Mesothelial cell of epicardium (in vitro differentiated cells): ENCODE measurements around the gene TXNDC16. TPM values are rescaled to one million over a fixed set of nuclear protein-coding genes. Genes with fewer than 3 reads are reported as not detected.
A peak's percentile ranks its signal among the peaks of the same experiment; 100 is the strongest.

Source experiments
- DNase-seq, 2 experiments: peaks; one replicate each; pipeline ENCODE4 v3.0.0; 2021; ENCODE audit warnings: low spot score in 2 of 2; ENCODE audit not compliant: unreplicated experiment in 2 of 2
- H3K27ac Mint-ChIP-seq: 2 replicates; pipeline ENCODE4 v1.8.0; 2021; ENCODE audit warnings: mixed read lengths
- H3K27me3 Mint-ChIP-seq: 2 replicates; pipeline ENCODE4 v1.8.0; 2021; ENCODE audit warnings: low read depth, mixed read lengths
- H3K36me3 Mint-ChIP-seq: 2 replicates; pipeline ENCODE4 v1.8.0; 2021; ENCODE audit warnings: mixed read lengths
- H3K4me1 Mint-ChIP-seq: 2 replicates; pipeline ENCODE4 v1.8.0; 2021; ENCODE audit warnings: mixed read lengths
- H3K4me3 Mint-ChIP-seq: 2 replicates; pipeline ENCODE4 v1.8.0; 2021; ENCODE audit warnings: mild to moderate bottlenecking, moderate library complexity, mixed read lengths
- H3K9me3 Mint-ChIP-seq: 2 replicates; pipeline ENCODE4 v1.8.0; 2021; ENCODE audit warnings: mixed read lengths
- total RNA-seq: library from RNA; stranded (reverse); gene quantifications from 3 replicates; pipeline ENCODE4 v1.2.1, GENCODE V29; 2021
- TF ChIP-seq, protein P1 (sequence below): fragments of 200-600 bp; sonication (generic); IDR thresholded peaks from one replicate; pipeline ENCODE4 v1.5.0; 2021; ENCODE audit warnings: antibody characterized with exemption; ENCODE audit not compliant: unreplicated experiment

Gene TXNDC16, protein sequence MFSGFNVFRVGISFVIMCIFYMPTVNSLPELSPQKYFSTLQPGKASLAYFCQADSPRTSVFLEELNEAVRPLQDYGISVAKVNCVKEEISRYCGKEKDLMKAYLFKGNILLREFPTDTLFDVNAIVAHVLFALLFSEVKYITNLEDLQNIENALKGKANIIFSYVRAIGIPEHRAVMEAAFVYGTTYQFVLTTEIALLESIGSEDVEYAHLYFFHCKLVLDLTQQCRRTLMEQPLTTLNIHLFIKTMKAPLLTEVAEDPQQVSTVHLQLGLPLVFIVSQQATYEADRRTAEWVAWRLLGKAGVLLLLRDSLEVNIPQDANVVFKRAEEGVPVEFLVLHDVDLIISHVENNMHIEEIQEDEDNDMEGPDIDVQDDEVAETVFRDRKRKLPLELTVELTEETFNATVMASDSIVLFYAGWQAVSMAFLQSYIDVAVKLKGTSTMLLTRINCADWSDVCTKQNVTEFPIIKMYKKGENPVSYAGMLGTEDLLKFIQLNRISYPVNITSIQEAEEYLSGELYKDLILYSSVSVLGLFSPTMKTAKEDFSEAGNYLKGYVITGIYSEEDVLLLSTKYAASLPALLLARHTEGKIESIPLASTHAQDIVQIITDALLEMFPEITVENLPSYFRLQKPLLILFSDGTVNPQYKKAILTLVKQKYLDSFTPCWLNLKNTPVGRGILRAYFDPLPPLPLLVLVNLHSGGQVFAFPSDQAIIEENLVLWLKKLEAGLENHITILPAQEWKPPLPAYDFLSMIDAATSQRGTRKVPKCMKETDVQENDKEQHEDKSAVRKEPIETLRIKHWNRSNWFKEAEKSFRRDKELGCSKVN
- 11.5 to 12.7 TPM (median 12.6 TPM) in 3 replicates for total RNA-seq

DNA sequence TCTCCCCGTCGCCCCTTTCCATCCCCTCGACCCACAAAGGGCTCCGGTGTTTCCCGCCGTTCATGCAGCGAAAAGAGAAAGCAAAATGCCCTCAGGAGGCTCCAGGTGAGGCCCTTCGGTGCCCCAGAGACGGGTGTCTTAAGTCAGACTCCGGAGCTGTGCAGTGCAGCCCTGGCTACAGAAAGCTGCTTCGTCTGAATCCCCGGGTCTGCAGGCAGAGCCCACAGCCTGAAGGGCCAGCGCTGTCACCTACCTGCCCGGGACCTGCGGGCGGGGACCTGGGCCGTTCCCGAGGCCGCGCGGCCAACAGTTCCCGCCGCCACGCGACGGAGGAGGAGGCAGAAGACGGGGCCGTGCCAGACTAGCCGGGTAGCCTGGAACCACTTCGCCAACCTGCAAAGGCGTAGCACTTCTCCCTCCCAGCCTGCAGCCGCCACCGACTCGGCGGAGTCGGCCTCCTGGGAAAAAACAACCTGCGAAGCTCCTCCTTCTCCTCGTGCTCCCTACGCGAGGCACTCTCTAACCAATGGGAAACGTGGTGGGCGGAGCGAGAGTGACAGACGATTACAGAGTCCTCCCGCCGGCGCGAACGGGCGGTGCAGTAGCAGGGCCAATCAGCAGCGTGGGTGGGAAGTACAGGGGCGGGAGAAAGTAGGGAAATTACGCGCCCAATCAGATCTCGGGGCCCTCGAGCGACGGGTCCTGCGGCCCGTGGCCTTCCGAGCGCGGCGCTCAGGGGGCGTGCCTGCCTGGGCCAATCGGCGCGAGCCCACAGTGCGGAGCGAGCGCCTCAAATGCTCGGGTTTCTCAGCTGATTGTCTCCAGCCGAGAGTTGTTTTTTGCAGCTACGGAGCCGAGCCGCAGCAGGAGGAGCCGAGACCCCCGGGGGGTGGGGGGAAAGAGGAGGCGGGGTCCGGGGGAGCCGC is at the start of gene TXNDC16, which contains the start of gene GPR137C:
Gene TXNDC16, minus strand, starts transcription at position 443 of the 926 bp plus-strand sequence. CDS start 8,948 bp downstream, outside the sequence.
Gene GPR137C, plus strand, starts transcription at position 774 of the 926 bp plus-strand sequence. CDS start 312 bp downstream, outside the sequence.
- H3K36me3 Mint-ChIP-seq: no peaks in the 10 kb centered on the region
- no peaks in the 10 kb centered on the region for H3K27me3 Mint-ChIP-seq
- DNase-seq: peak; percentile 98 to 99
- TF ChIP-seq, protein P1, sequence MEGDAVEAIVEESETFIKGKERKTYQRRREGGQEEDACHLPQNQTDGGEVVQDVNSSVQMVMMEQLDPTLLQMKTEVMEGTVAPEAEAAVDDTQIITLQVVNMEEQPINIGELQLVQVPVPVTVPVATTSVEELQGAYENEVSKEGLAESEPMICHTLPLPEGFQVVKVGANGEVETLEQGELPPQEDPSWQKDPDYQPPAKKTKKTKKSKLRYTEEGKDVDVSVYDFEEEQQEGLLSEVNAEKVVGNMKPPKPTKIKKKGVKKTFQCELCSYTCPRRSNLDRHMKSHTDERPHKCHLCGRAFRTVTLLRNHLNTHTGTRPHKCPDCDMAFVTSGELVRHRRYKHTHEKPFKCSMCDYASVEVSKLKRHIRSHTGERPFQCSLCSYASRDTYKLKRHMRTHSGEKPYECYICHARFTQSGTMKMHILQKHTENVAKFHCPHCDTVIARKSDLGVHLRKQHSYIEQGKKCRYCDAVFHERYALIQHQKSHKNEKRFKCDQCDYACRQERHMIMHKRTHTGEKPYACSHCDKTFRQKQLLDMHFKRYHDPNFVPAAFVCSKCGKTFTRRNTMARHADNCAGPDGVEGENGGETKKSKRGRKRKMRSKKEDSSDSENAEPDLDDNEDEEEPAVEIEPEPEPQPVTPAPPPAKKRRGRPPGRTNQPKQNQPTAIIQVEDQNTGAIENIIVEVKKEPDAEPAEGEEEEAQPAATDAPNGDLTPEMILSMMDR: no peak
- H3K9me3 Mint-ChIP-seq: no peaks in the 10 kb centered on the region
- H3K4me3 Mint-ChIP-seq: peak within 1 kb of the TSS; percentile 90
- peak within 1 kb of the TSS; percentile 95 for H3K27ac Mint-ChIP-seq
- H3K4me1 Mint-ChIP-seq: peaks cover 20% of the 10 kb centered on the region

DNA sequence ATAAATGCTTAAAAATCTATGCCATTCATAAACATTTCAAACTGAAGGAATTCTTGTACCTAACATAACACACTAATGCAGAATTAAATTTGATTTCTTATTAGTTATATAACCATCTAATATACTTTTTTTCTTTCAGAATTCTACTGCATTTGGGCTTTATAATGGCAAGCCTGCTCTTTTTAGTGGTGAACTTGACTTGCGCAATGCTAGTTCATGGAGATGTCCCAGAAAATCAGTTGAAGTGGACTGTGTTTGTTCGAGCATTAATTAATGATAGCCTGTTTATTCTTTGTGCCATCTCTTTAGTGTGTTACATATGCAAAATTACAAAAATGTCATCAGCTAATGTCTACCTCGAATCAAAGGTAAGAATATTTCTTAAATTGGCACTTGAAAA is 47.7 kb upstream of the TXNDC16 start:
- no peaks in the 10 kb centered on the region for H3K4me1 Mint-ChIP-seq
- no peak overlapping the region for H3K4me3 Mint-ChIP-seq
- peaks cover 17% of the 10 kb centered on the region for H3K36me3 Mint-ChIP-seq
- no peaks in the 10 kb centered on the region for H3K27me3 Mint-ChIP-seq
- peaks cover 32% of the 10 kb centered on the region for H3K9me3 Mint-ChIP-seq
- no peak overlapping the region for H3K27ac Mint-ChIP-seq
- no peak for DNase-seq
- TF ChIP-seq, protein P1: no peak

DNA sequence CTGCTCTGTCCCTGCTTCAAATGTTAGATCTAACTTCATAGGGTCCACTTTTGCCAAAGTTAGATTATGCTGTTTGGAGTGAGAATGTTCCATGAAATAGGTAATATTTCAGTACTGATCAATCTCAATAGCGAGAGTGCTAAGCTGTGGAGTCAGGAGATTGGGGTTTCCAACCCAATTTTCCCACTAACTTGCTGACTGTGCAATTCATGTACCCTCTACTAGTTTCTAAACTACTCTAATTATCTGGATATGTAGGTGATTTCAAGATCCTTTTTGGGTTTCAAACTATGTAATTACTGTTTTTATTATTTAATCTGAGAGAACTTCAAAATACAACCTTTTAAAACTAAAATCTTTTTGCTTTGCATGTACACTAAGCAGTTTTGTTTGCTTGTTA is 46.3 kb upstream of the TXNDC16 start:
- TF ChIP-seq, protein P1: no peak
- DNase-seq: no peak
- H3K27ac Mint-ChIP-seq: no peak overlapping the region
- no peaks in the 10 kb centered on the region for H3K27me3 Mint-ChIP-seq
- H3K36me3 Mint-ChIP-seq: peaks cover 10% of the 10 kb centered on the region
- no peak overlapping the region for H3K4me3 Mint-ChIP-seq
- H3K4me1 Mint-ChIP-seq: no peaks in the 10 kb centered on the region
- peaks cover 36% of the 10 kb centered on the region for H3K9me3 Mint-ChIP-seq

DNA sequence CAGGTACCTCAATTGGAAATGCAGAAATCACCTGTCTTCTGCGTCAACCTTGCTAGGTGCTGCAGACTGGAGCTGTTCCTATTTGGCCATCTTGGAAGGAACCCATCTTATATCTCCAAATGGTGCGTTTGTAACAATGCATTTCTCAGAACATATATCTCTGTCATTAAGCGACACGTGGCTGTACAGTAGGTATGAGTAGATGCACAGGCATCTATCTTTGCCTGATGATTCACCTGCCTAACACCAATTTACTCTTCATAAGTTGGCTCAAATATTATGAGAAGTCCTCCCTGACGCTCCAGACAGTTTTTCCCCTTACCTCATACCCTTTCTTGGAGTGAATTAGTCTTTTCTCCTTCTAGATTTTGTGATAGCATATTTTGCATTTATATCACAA is 44.6 kb upstream of the TXNDC16 start:
- TF ChIP-seq, protein P1: no peak
- H3K36me3 Mint-ChIP-seq: peaks cover 12% of the 10 kb centered on the region
- no peak for DNase-seq
- no peaks in the 10 kb centered on the region for H3K4me1 Mint-ChIP-seq
- no peak overlapping the region for H3K27ac Mint-ChIP-seq
- no peak overlapping the region for H3K4me3 Mint-ChIP-seq
- no peaks in the 10 kb centered on the region for H3K27me3 Mint-ChIP-seq
- peaks cover 41% of the 10 kb centered on the region for H3K9me3 Mint-ChIP-seq

DNA sequence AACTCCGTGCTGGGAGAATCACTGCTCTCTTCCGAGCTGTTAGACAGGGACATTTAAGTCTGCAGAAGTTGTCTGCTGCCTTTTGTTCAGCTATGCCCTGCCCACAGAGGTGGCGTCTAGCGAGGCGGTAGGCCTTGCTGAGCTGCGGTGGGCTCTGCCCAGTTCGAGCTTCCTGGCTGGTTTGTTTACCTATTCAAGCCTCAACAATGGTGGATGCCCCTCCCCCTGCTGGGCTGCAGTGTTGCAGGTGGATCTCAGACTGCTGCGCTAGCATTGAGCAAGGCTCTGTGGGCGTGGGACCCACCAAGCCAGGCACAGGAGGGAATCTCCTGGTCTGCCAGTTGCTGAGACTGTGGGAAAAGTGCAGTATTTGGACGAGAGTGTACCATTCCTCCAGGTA is 44.0 kb upstream of the TXNDC16 start:
- Mint-ChIP-seq H3K4me1 (no peaks in the 10 kb centered on the region), H3K9me3 (peaks cover 47% of the 10 kb centered on the region), H3K4me3 (no peak overlapping the region), H3K27ac (no peak overlapping the region), H3K36me3 (peaks cover 14% of the 10 kb centered on the region), H3K27me3 (no peaks in the 10 kb centered on the region)
- TF ChIP-seq, protein P1: no peak
- DNase-seq: no peak
